H1 (cell line): ENCODE measurements around the gene AIFM3. TPM values are rescaled to one million over a fixed set of nuclear protein-coding genes. Genes with fewer than 3 reads are reported as not detected.
A peak's percentile ranks its signal among the peaks of the same experiment; 100 is the strongest.

Experiments used
- CTCF ChIA-PET: fragments of 300-600 bp; sonication (Branson Sonifier 250); formaldehyde crosslinking; loops from one replicate; lab custom pipeline; 2021; ENCODE audit not compliant: partially characterized antibody; lab: Charles Lee
- POLR2A ChIA-PET: fragments of 300-600 bp; sonication (Branson Sonifier 250); formaldehyde crosslinking; loops from one replicate; lab custom pipeline; 2021; ENCODE audit warnings: inconsistent platforms; ENCODE audit not compliant: partially characterized antibody; lab: Charles Lee
- DNase-seq, 2 experiments: peaks; one replicate each; pipeline versions ENCODE4 v3.0.0 to v3.0.0-alpha.2; 2010 to 2022; ENCODE audit warnings: low spot score in 2 of 2, low read depth in 1 of 2, mixed read lengths in 1 of 2
- FAIRE-seq: peaks from 2 replicates; lab custom pipeline; 2011; peaks lifted over from hg19 to GRCh38; lab: Jason Lieb, UNC
- H2AFZ ChIP-seq: 2 replicates; pipeline ENCODE4 v1.8.1; 2012; ENCODE audit warnings: low read length, inconsistent platforms
- H2AK5ac ChIP-seq: 2 replicates; pipeline ENCODE4 v1.6.1; 2013; ENCODE audit warnings: low read depth, low read length
- H2BK120ac ChIP-seq: replicated peaks from 2 replicates; pipeline ENCODE3; 2013; ENCODE audit warnings: low read depth, low read length, inconsistent platforms
- H2BK12ac ChIP-seq: 2 replicates; pipeline ENCODE4 v1.6.1; 2013; ENCODE audit warnings: low read depth, low read length
- H2BK15ac ChIP-seq: 2 replicates; pipeline ENCODE4 v1.6.1; 2013; ENCODE audit warnings: low read length
- H2BK20ac ChIP-seq: 2 replicates; pipeline ENCODE4 v1.6.1; 2013; ENCODE audit warnings: low read length
- H2BK5ac ChIP-seq: 2 replicates; pipeline ENCODE4 v1.6.1; 2013; ENCODE audit warnings: low read depth, low read length
- H3K14ac ChIP-seq: 2 replicates; pipeline ENCODE4 v1.6.1; 2013; ENCODE audit warnings: inconsistent platforms; ENCODE audit not compliant: insufficient read length
- H3K18ac ChIP-seq: 2 replicates; pipeline ENCODE4 v1.6.1; 2013; ENCODE audit warnings: low read length; ENCODE audit errors: extremely low read depth
- H3K23ac ChIP-seq: 2 replicates; pipeline ENCODE4 v1.6.1; 2013; ENCODE audit warnings: inconsistent platforms; ENCODE audit not compliant: insufficient read length
- H3K23me2 ChIP-seq: 2 replicates; pipeline ENCODE4 v1.6.1; 2013; ENCODE audit warnings: low read depth, low read length
- H3K27ac ChIP-seq: 2 replicates; pipeline ENCODE4 v1.6.1; 2011; ENCODE audit warnings: low read depth, low read length, inconsistent platforms
- H3K27me3 ChIP-seq, 4 experiments: replicated peaks in 1 of 4; 1 replicate in 1 of 4; 2 replicates in 3 of 4; pipeline versions ENCODE4 v1.6.1 to v1.8.1; 2011 to 2013; ENCODE audit warnings: low read length in 3 of 4, mild to moderate bottlenecking in 3 of 4, inconsistent platforms in 2 of 4, mixed read lengths in 2 of 4, moderate library complexity in 1 of 4; ENCODE audit not compliant: control insufficient read depth in 3 of 4, insufficient read depth in 3 of 4; ENCODE audit errors: extremely low read depth in 1 of 4
- H3K36me3 ChIP-seq, 4 experiments: 2 replicates each; pipeline versions ENCODE4 v1.6.1 to v1.8.1; 2011 to 2013; ENCODE audit warnings: mild to moderate bottlenecking in 4 of 4, low read length in 3 of 4, moderate library complexity in 2 of 4, control low read depth in 1 of 4, inconsistent platforms in 1 of 4; ENCODE audit not compliant: insufficient read depth in 4 of 4, control insufficient read depth in 2 of 4
- H3K4ac ChIP-seq: replicated peaks from 2 replicates; pipeline ENCODE3; 2013; ENCODE audit warnings: low read length, low read depth, mixed read lengths, inconsistent platforms; ENCODE audit not compliant: insufficient read length
- H3K4me1 ChIP-seq, 4 experiments: replicated peaks in 1 of 4; 1 replicate in 1 of 4; 2 replicates in 3 of 4; pipeline versions ENCODE4 v1.6.1 to v1.8.1; 2011 to 2013; ENCODE audit warnings: low read length in 3 of 4, inconsistent platforms in 2 of 4, mixed read lengths in 1 of 4; ENCODE audit not compliant: insufficient read depth in 4 of 4, control insufficient read depth in 3 of 4
- H3K4me2 ChIP-seq, 2 experiments: 2 replicates each; pipeline versions ENCODE4 v1.6.1 to v1.8.1; 2011 to 2013; ENCODE audit warnings: low read depth in 2 of 2, low read length in 2 of 2, control low read depth in 1 of 2, inconsistent platforms in 1 of 2, mild to moderate bottlenecking in 1 of 2; ENCODE audit not compliant: insufficient read depth in 1 of 2
- H3K4me3 ChIP-seq, 4 experiments: fragments of 200-600, 300-600 bp in 1 of 4; sonication (generic), shearing (Covaris generic), sonication (Bioruptor Twin) in 1 of 4; 2 replicates each; pipeline versions ENCODE4 v1.5.1 to v1.8.1; 2011 to 2016; ENCODE audit warnings: low read length in 4 of 4, low read depth in 3 of 4, control low read depth in 2 of 4, inconsistent platforms in 2 of 4, mild to moderate bottlenecking in 2 of 4, mixed read lengths in 1 of 4, moderate library complexity in 1 of 4; ENCODE audit not compliant: insufficient read depth in 2 of 4; ENCODE audit errors: extremely low read depth in 1 of 4
- H3K56ac ChIP-seq: replicated peaks from 2 replicates; pipeline ENCODE3; 2013; ENCODE audit warnings: low read depth, mild to moderate bottlenecking, mixed read lengths, low read length, inconsistent platforms; ENCODE audit not compliant: insufficient read length
- H3K79me1 ChIP-seq: 2 replicates; pipeline ENCODE4 v1.6.1; 2013; ENCODE audit warnings: low read depth, low read length, control low read depth
- H3K79me2 ChIP-seq, 2 experiments: 2 replicates each; pipeline versions ENCODE4 v1.6.1 to v1.8.1; 2012 to 2013; ENCODE audit warnings: low read length in 2 of 2, mild to moderate bottlenecking in 2 of 2, inconsistent platforms in 1 of 2; ENCODE audit not compliant: insufficient read depth in 2 of 2, control insufficient read depth in 1 of 2
- H3K9ac ChIP-seq, 4 experiments: replicated peaks in 1 of 4; 1 replicate in 1 of 4; 2 replicates in 3 of 4; pipeline versions ENCODE4 v1.6.1 to v1.8.1; 2011 to 2013; ENCODE audit warnings: low read depth in 3 of 4, low read length in 3 of 4, control low read depth in 2 of 4, mild to moderate bottlenecking in 2 of 4, moderate library complexity in 2 of 4, inconsistent platforms in 1 of 4; ENCODE audit errors: extremely low read depth in 1 of 4
- H3K9me3 ChIP-seq, 2 experiments: 2 replicates each; pipeline versions ENCODE4 v1.6.1 to v1.8.1; 2012 to 2013; ENCODE audit warnings: mild to moderate bottlenecking in 2 of 2, moderate library complexity in 2 of 2, control low read depth in 1 of 2, inconsistent platforms in 1 of 2, low read depth in 1 of 2, low read length in 1 of 2, mixed read lengths in 1 of 2; ENCODE audit not compliant: insufficient read depth in 2 of 2
- H4K20me1 ChIP-seq, 2 experiments: replicated peaks in 1 of 2; 2 replicates each; pipeline versions ENCODE3 to v1.8.1; 2011 to 2013; ENCODE audit warnings: inconsistent platforms in 2 of 2, low read length in 2 of 2, mild to moderate bottlenecking in 1 of 2; ENCODE audit not compliant: insufficient read depth in 2 of 2, control insufficient read depth in 1 of 2
- H4K5ac ChIP-seq: 2 replicates; pipeline ENCODE4 v1.6.1; 2013; ENCODE audit warnings: low read length, low read depth, mixed read lengths, inconsistent platforms; ENCODE audit not compliant: insufficient read length
- H4K8ac ChIP-seq: 2 replicates; pipeline ENCODE4 v1.8.0; 2013; ENCODE audit warnings: mild to moderate bottlenecking, moderate library complexity, low read length, inconsistent platforms; ENCODE audit not compliant: insufficient read depth; ENCODE audit errors: extremely low read depth
- H4K91ac ChIP-seq: replicated peaks from 2 replicates; pipeline ENCODE3; 2013; ENCODE audit warnings: low read length, mixed read lengths, inconsistent platforms; ENCODE audit not compliant: insufficient read length
- FOSL1 ChIP-seq: IDR thresholded peaks from 2 replicates; pipeline ENCODE4 v1.6.1; 2011; ENCODE audit warnings: mild to moderate bottlenecking, low read depth, low read length, moderate library complexity; ENCODE audit not compliant: insufficient read depth
- POLR2A ChIP-seq, 2 experiments: IDR thresholded peaks; 1 replicate in 1 of 2; 2 replicates in 1 of 2; pipeline ENCODE4 v1.6.1; 2011; ENCODE audit warnings: low read depth in 2 of 2, low read length in 2 of 2, mild to moderate bottlenecking in 2 of 2; ENCODE audit errors: control extremely low read depth in 1 of 2
- WGBS, 2 experiments: shearing (Covaris generic) in 1 of 2; methylation state at CpG; one replicate each; pipeline versions ENCODE4 v1.1.6 to v1.1.7; 2013 to 2015; ENCODE audit warnings: low lambda C conversion rate in 2 of 2, mixed read lengths in 2 of 2, inconsistent platforms in 1 of 2, low coverage in 1 of 2, missing lambda C conversion rate in 1 of 2; ENCODE audit not compliant: insufficient replicate concordance in 2 of 2, insufficient coverage in 1 of 2, insufficient read length in 1 of 2; ENCODE audit errors: extremely low coverage in 1 of 2, missing lambda C conversion rate in 1 of 2; 5-methylcytosine and 5-hydroxymethylcytosine counted together
- polyA plus RNA-seq, 7 experiments: library from polyadenylated mRNA; depleted of rRNA in 3 of 7; stranded (reverse) in 5 of 7; unstranded in 2 of 7; fragments of >200 nt in 5 of 7; fragments of 200-250 nt in 2 of 7; gene quantifications; 1 replicate in 5 of 7; 2 replicates in 1 of 7; 4 replicates in 1 of 7; pipeline versions ENCODE4 v1.2.1 to v1.2.3, GENCODE V29; 2011 to 2013; ENCODE audit warnings: missing spikeins in 2 of 7, mixed read lengths in 2 of 7
- total RNA-seq: library from RNA; stranded (reverse); fragmentation: NEBNext Ultra II Directional; extraction: Animal tissue kit (Norgen Biotek cat#: 25700); gene quantifications from 2 replicates; pipeline ENCODE4 v1.2.1, GENCODE V29; 2021

Gene AIFM3
- total and polyA plus RNA-seq, 2 of the 8 experiments (the other 6 are each of a cell fraction or from before 2014, with no cell fraction given): 0.86 to 1.4 TPM

DNA sequence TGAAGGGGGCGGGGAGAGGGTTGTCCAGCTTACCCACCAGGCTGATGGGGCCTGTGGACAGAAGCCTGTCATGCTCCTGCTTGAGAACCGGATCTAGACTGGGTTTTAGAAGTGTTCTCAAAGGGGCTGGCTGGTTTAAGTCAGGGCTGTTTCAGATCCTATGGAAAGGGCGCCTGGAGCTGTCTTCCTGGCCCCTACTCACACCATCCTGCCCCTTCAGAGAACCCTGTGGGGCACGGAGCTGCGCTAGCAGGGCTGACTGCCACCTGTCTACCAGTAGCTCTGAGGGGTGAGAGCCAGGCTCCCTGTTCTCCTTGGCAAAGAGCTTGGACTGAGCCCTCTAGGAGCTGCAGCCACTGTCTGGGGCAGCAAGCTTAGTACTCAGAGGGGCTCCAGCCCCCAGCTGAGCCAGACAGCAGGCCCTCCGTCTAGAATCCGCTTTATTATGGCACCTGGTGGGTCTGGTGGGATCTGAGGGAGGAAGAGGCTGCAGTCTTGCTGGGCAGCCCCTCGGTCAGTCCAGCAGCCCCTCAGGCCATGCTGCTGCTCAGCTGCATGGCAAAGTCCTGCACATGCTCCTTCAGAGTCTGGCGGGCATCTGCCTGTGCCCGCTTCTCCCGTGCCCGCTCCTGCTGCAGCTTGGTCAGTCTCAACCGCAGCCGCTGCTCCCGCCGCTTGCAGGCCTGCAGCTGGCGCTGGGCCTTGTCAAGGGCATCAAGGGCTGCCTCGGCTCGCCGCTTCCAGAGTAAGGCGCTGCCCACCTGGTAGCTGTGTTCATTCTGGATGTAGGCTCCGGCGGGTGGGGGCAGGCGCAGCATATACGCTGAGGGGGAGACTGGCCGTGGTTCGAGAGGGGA is 32.5 kb downstream of the AIFM3 start:
- Histone ChIP-seq H4K20me1 (peaks cover 6 to 12% of the 10 kb centered on the region in 2 experiments), H3K23ac (no peak overlapping the region), H4K8ac (no peak overlapping the region; the same call in 1 of the 2 replicates), H3K4ac (no peak overlapping the region), H2BK120ac (no peak overlapping the region), H2BK20ac (no peak overlapping the region), H3K14ac (no peak overlapping the region), H3K23me2 (peaks cover 12% of the 10 kb centered on the region; the same call in 1 of the 2 replicates), H3K56ac (no peak overlapping the region), H2BK12ac (no peak overlapping the region), H3K9me3 (no peaks in the 10 kb centered on the region), H2BK5ac (no peak overlapping the region), H4K5ac (no peak overlapping the region), H3K9ac (no peak overlapping the region), H3K18ac (no peak overlapping the region), H3K27ac (no peak overlapping the region), H2AK5ac (no peak overlapping the region), H3K4me1 (peaks cover 0 to 12% (median 8%) of the 10 kb centered on the region in 4 experiments; a peak in 5 of 7 replicates), H3K36me3 (peaks cover 2 to 7% (median 4%) of the 10 kb centered on the region in 4 experiments; a peak in 5 of 8 replicates), H3K4me3 (no peak overlapping the region), H3K79me1 (peaks cover 2% of the 10 kb centered on the region; the same call in 1 of the 2 replicates), H2AFZ (no peak overlapping the region), H3K27me3 (no peaks in the 10 kb centered on the region), H2BK15ac (no peak overlapping the region), H3K79me2 (no peaks in the 10 kb centered on the region; a peak in 1 of 4 replicates), H4K91ac (no peak overlapping the region), H3K4me2 (no peak overlapping the region)
- ChIA-PET CTCF (interaction anchor here (0.7 to 1.7 kb wide), 6 partner anchors 10 to 114 kb away, joined by 3 to 6 read pairs (median 4); no protein-coding TSS in a partner anchor), POLR2A (interaction anchor here (0.8 to 5.5 kb wide), 8 partner anchors 9 to 44 kb away, joined by 3 to 45 read pairs (median 4); partner anchors contain the start of gene LZTR1)
- FAIRE-seq (no peak), DNase-seq (no peak)
- WGBS, 2 experiments: 89% methylated on average over 18 of the region's 27 CpGs; no CpG with 5 or more reads in 1 of the 2 experiments
- TF ChIP-seq FOSL1: no peak
- peak in 1 of 2 experiments; percentile 17; a peak in 1 of 3 replicates for TF ChIP-seq POLR2A (IDR thresholded peaks at IDR 0.05; ENCODE audit: control extremely low read depth in 1 of 2, low read depth in 2 of 2, low read length in 2 of 2)
